HepG2 (cell line): ENCODE results near the gene DHRS7. TPM values are rescaled to one million over a fixed set of nuclear protein-coding genes. Genes with fewer than 3 reads are reported as not detected.

Source experiments
- ATAC-seq: fragments of 200-7000 bp; cut with Tn5 transposase; 3 replicates; pipeline ENCODE4 v1.9.1; 2020; ENCODE audit warnings: mild to moderate bottlenecking, moderate library complexity
- BruUV-seq: library from RNA; stranded (reverse); fragments of 400-500 nt; replicated peaks from 2 replicates; lab custom pipeline; 2021; lab: Mats Ljungman, UMichigan
- CTCF ChIA-PET: fragments of 300-600 bp; formaldehyde crosslinking; extraction: SDS; loops from one replicate; lab custom pipeline; 2021; ENCODE audit warnings: low total read pairs, inconsistent platforms, low intra/inter-chr PET ratio; lab: Yijun Ruan, JAX
- POLR2A ChIA-PET: fragments of 350-600 bp; sonication (Branson Sonifier 250); formaldehyde crosslinking; loops from one replicate; lab custom pipeline; 2020; ENCODE audit warnings: antibody characterized with exemption, inconsistent platforms; lab: Yijun Ruan, JAX
- DNase-seq: peaks from one replicate; pipeline ENCODE4 v3.0.0-alpha.2; 2015; ENCODE audit warnings: low spot score
- FAIRE-seq: peaks from 3 replicates; lab custom pipeline; 2011; peaks lifted over from hg19 to GRCh38; lab: Jason Lieb, UNC
- H2AFZ ChIP-seq: one replicate; pipeline ENCODE4 v1.6.1; 2011; ENCODE audit warnings: low read length, inconsistent platforms
- H3K27ac ChIP-seq: fragments of 300-600 bp; 3 replicates; pipeline ENCODE4 v1.8.0; 2011; ENCODE audit warnings: mixed run types, mild to moderate bottlenecking, mixed read lengths, low read length, inconsistent platforms; ENCODE audit not compliant: insufficient read depth; ENCODE audit errors: extremely low read length
- H3K27me3 ChIP-seq, 2 experiments: fragments of 200-600 bp in 1 of 2; 2 replicates in 1 of 2; 3 replicates in 1 of 2; pipeline versions ENCODE4 v1.6.0 to v1.8.0; 2011; ENCODE audit warnings: low read length in 2 of 2, mild to moderate bottlenecking in 2 of 2, moderate library complexity in 2 of 2, inconsistent platforms in 1 of 2; ENCODE audit not compliant: insufficient read depth in 2 of 2, control insufficient read depth in 1 of 2
- H3K36me3 ChIP-seq, 2 experiments: fragments of 200-600 bp in 1 of 2; replicated peaks in 1 of 2; 2 replicates in 1 of 2; 3 replicates in 1 of 2; pipeline versions ENCODE4 v1.5.1 to v1.8.0; 2011; ENCODE audit warnings: low read length in 2 of 2, inconsistent platforms in 1 of 2; ENCODE audit not compliant: insufficient read depth in 2 of 2, control insufficient read depth in 1 of 2
- H3K4me1 ChIP-seq: 2 replicates; pipeline ENCODE4 v1.5.1; 2012; ENCODE audit warnings: low read length, inconsistent platforms; ENCODE audit not compliant: insufficient read depth
- H3K4me2 ChIP-seq: 2 replicates; pipeline ENCODE4 v1.6.0; 2011; ENCODE audit warnings: low read depth, low read length, inconsistent platforms
- H3K4me3 ChIP-seq, 3 experiments: fragments of 200-600 bp in 1 of 3; sonication (generic), shearing (Covaris generic) in 1 of 3; replicated peaks in 1 of 3; 2 replicates each; pipeline ENCODE4 v1.5.1; 2011 to 2016; ENCODE audit warnings: low read length in 3 of 3, inconsistent platforms in 2 of 3, low read depth in 2 of 3, mild to moderate bottlenecking in 2 of 3, control low read depth in 1 of 3, mixed read lengths in 1 of 3; ENCODE audit not compliant: insufficient read depth in 1 of 3
- H3K79me2 ChIP-seq: one replicate; pipeline ENCODE4 v1.6.1; 2011; ENCODE audit warnings: low read length, inconsistent platforms; ENCODE audit not compliant: insufficient read depth
- H3K9ac ChIP-seq: 2 replicates; pipeline ENCODE4 v1.6.0; 2011; ENCODE audit warnings: mild to moderate bottlenecking, low read depth, low read length, inconsistent platforms; ENCODE audit not compliant: insufficient read depth
- H3K9me3 ChIP-seq: 2 replicates; pipeline ENCODE4 v1.5.1; 2012; ENCODE audit warnings: mild to moderate bottlenecking, low read length
- H4K20me1 ChIP-seq: 2 replicates; pipeline ENCODE4 v1.6.0; 2011; ENCODE audit warnings: inconsistent platforms, mild to moderate bottlenecking, low read length, moderate library complexity; ENCODE audit not compliant: insufficient read depth
- MAFK ChIP-seq, 2 experiments: IDR thresholded peaks in 1 of 2; conservative IDR thresholded peaks in 1 of 2; 2 replicates each; pipeline ENCODE4 v1.6.1; 2011; ENCODE audit warnings: improper control_type of control experiment in 2 of 2, low read length in 2 of 2
- MBD4 ChIP-seq: IDR thresholded peaks from 2 replicates; pipeline ENCODE4 v1.6.1; 2012; ENCODE audit warnings: low read length, inconsistent platforms, borderline replicate concordance
- ONECUT2 ChIP-seq: sonication (generic); formaldehyde crosslinking; IDR thresholded peaks from 2 replicates; pipeline ENCODE4 v1.4.0; 2020; ENCODE audit warnings: missing genetic modification reagents
- PHF8 ChIP-seq: sonication (generic); formaldehyde crosslinking; IDR thresholded peaks from 2 replicates; pipeline ENCODE4 v1.5.0; 2020; ENCODE audit warnings: missing genetic modification reagents
- PLRG1 ChIP-seq: fragments of 450-650 bp; conservative IDR thresholded peaks from 2 replicates; pipeline ENCODE4 v1.6.1; 2016
- RAD21 ChIP-seq: fragments of 450-650 bp; formaldehyde crosslinking; IDR thresholded peaks from 2 replicates; pipeline ENCODE4 v1.5.0; 2020; ENCODE audit warnings: mild to moderate bottlenecking
- RARA ChIP-seq: IDR thresholded peaks from 2 replicates; pipeline ENCODE4 v1.6.1; 2016; ENCODE audit warnings: missing genetic modification reagents, missing compliant biosample characterization
- SIX1 ChIP-seq: sonication (generic); formaldehyde crosslinking; IDR thresholded peaks from 2 replicates; pipeline ENCODE4 v1.4.0; 2020; ENCODE audit warnings: missing genetic modification reagents, borderline replicate concordance
- ZBTB34 ChIP-seq: sonication (generic); formaldehyde crosslinking; IDR thresholded peaks from 2 replicates; pipeline ENCODE4 v1.8.0; 2022; ENCODE audit warnings: mild to moderate bottlenecking, missing genetic modification reagents
- ZNF484 ChIP-seq: sonication (generic); formaldehyde crosslinking; IDR thresholded peaks from 2 replicates; pipeline ENCODE4 v1.5.1; 2020; ENCODE audit warnings: mild to moderate bottlenecking, low read depth, missing genetic modification reagents, borderline replicate concordance
- ZNF629 ChIP-seq: sonication (generic); formaldehyde crosslinking; conservative IDR thresholded peaks from 2 replicates; pipeline ENCODE4 v1.5.0; 2020; ENCODE audit warnings: missing genetic modification reagents
- WGBS: methylation state at CpG from one replicate; pipeline ENCODE4 v1.1.6; 2017; ENCODE audit warnings: low lambda C conversion rate; 5-methylcytosine and 5-hydroxymethylcytosine counted together
- in situ Hi-C: cut with HindIII; loops from 2 replicates; pipeline ENCODE4 v1.10.0; 2017; ENCODE audit warnings: low pct_unique_long_range_greater_than_20kb; ENCODE audit not compliant: extremely low pct_ligation_motif_present
- intact Hi-C: fragments of 100-400 bp; cut with micrococcal nuclease; formaldehyde crosslinking; loops from one replicate; pipeline ENCODE4 v1.10.0; 2022; ENCODE audit not compliant: unreplicated experiment
- polyA plus RNA-seq, 8 experiments: library from polyadenylated mRNA; depleted of rRNA in 3 of 8; stranded (reverse) in 7 of 8; unstranded in 1 of 8; fragments of >200 nt; fragmentation: Illumina TruSeq in 4 of 8; extraction: Trizol in 4 of 8; gene quantifications; 2 replicates each; pipeline versions ENCODE4 v1.2.1 to v1.2.3, GENCODE V29; 2011 to 2016; ENCODE audit warnings: low read depth in 4 of 8, missing spikeins in 1 of 8, mixed read lengths in 1 of 8; ENCODE audit not compliant: insufficient read depth in 1 of 8
- total RNA-seq, 5 experiments: library from RNA; depleted of rRNA; stranded (reverse); fragments of >200 nt; fragmentation: Illumina TruSeq; extraction: Trizol; gene quantifications; 2 replicates each; pipeline ENCODE4 v1.2.3, GENCODE V29; 2016; ENCODE audit warnings: low read depth in 1 of 5

The DHRS7 gene
- total and polyA plus RNA-seq, 2 of the 13 experiments (the other 11 are each of a cell fraction or from before 2014, with no cell fraction given), result 20.8 to 44.4 TPM

- no peak overlapping the region for H3K9ac ChIP-seq
- in situ Hi-C loops, result no loop called here
- no peak overlapping the region for H3K4me2 ChIP-seq
- H3K9me3 ChIP-seq, result no peaks in the 10 kb centered on the region
- under 1% methylated on average over 8 of the region's 8 CpGs for WGBS
- no peak overlapping the region for H3K27ac ChIP-seq
- H3K79me2 ChIP-seq, result no peaks in the 10 kb centered on the region
- no peaks in the 10 kb centered on the region for H3K27me3 ChIP-seq
- H2AFZ ChIP-seq, result no peak overlapping the region
- ATAC-seq (no peak), DNase-seq (no peak), FAIRE-seq (no peak)
- no peaks in the 10 kb centered on the region for H4K20me1 ChIP-seq
- no peaks in the 10 kb centered on the region for H3K36me3 ChIP-seq
- BruUV-seq, result no TSS peak
- no peaks in the 10 kb centered on the region for H3K4me1 ChIP-seq
- intact Hi-C loops, result no loop called here
- TF ChIP-seq SIX1 (CRISPR knock-in tag) (no peak), MAFK (conservative IDR thresholded peaks at IDR 0.05 in 1 of 2, IDR thresholded peaks at IDR 0.05 in 1 of 2; ENCODE audit: low read length in 2 of 2) (no peak), ZNF484 (CRISPR knock-in tag) (no peak), RAD21 (no peak), ZBTB34 (CRISPR knock-in tag) (no peak), PLRG1 (no peak), MBD4 (no peak), ONECUT2 (CRISPR knock-in tag) (no peak), PHF8 (CRISPR knock-in tag) (no peak), ZNF629 (no peak), RARA (no peak)
- no peak overlapping the region for H3K4me3 ChIP-seq
- ChIA-PET POLR2A (no interaction called here), CTCF (no interaction called here)
These were observed 39.1 kb upstream of the DHRS7 start for GRCh38 chr14:60204104-60204842.
